GM20000 (cell line): ENCODE results near the gene SCTR.

Source experiments
- DNase-seq: peaks from one replicate; pipeline ENCODE4 v3.0.0; 2012; ENCODE audit warnings: low spot score
- CTCF ChIP-seq: IDR thresholded peaks from 2 replicates; pipeline ENCODE4 v1.5.1; 2012; ENCODE audit warnings: mild to moderate bottlenecking, control low read depth; ENCODE audit errors: extremely low read depth, missing control alignments

The SCTR gene

GRCh38 chr2:119473621-119474370 lies 50.5 kb downstream of the SCTR start:
- no peak for TF ChIP-seq CTCF
- DNase-seq: no peak

GRCh38 chr2:119472749-119473148 lies 51.5 kb downstream of the SCTR start:
- no peak for TF ChIP-seq CTCF
- DNase-seq: no peak

- DNase-seq: no peak
- no peak for TF ChIP-seq CTCF
These were observed 54.5 kb downstream of the SCTR start for GRCh38 chr2:119469661-119470297.

GRCh38 chr2:119469131-119469530 lies 55.2 kb downstream of the SCTR start:
- no peak for DNase-seq
- TF ChIP-seq CTCF: no peak

- DNase-seq: no peak
- no peak for TF ChIP-seq CTCF
These were observed 55.9 kb downstream of the SCTR start for GRCh38 chr2:119468154-119468955.

GRCh38 chr2:119466373-119466772 lies 57.9 kb downstream of the SCTR start:
- no peak for TF ChIP-seq CTCF
- no peak for DNase-seq

GRCh38 chr2:119465687-119466086 lies 58.6 kb downstream of the SCTR start:
- no peak for TF ChIP-seq CTCF
- DNase-seq: no peak
